Activated CD8-positive, alpha-beta memory T cell treated with anti-CD3 and anti-CD28 coated beads, Interleukin-2, amount 50 U/mL, for 4 hours (primary cell): ENCODE measurements around the gene MED26.
A peak's percentile ranks its signal among the peaks of the same experiment; 100 is the strongest.

ENCODE experiments used
- DNase-seq: peaks from one replicate; pipeline ENCODE4 v3.0.0-alpha.2; 2020

MED26 gene

DNA sequence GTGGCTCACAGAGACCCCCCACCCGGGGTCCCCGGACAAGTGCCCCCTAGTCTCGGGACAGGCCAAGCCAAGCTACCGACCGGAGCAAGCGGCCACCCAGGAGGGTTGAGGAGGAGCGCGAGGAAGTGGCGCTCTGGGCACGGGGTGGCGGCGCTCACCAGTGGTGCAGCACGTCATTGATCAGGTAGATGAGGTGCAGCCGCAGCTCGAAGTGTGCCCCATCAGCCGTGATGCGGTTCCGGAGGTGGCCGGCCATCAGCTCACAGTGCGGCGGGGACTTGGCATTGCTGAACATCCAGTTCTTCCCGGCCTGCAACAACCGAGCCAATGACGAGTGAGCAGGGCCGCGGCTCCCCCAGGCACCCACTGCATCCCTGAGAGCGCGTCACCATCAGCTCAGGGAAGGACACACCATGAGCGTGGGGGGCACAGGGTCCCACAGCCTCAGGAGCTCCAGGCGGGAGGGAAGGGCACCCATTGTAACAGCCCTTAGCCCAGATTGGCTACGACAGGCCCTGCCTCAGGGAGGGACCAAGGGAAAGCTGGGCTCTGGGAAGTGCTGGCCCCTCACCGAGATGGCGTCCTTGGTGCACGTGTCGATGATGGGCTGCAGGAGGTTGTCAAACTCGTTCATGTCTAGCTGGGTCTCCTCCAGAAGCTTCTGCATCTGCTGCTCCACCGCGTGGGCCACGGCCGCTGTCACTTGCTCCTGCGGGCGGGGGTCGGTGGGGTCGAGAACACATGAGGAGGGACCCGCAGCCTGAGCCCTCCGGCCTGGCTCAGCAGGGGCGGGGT lies 95.4 kb downstream of the MED26 start:
- DNase-seq, result no peak

DNA sequence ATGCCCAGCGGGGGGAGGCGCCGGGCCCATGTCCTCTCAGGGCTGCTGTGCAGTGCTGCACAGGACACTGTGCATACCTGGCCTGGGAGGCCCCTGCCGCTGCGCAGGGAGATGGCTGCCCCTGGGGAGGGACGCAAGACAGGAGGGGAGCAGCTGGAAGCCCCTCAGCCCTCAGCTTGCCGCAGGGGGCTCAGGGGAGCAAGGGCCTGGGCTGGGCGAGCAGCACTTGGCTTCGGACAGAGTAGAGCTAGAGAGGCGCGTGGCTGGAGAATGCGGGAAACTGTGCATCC lies 96.7 kb downstream of the MED26 start:
- no peak for DNase-seq

DNA sequence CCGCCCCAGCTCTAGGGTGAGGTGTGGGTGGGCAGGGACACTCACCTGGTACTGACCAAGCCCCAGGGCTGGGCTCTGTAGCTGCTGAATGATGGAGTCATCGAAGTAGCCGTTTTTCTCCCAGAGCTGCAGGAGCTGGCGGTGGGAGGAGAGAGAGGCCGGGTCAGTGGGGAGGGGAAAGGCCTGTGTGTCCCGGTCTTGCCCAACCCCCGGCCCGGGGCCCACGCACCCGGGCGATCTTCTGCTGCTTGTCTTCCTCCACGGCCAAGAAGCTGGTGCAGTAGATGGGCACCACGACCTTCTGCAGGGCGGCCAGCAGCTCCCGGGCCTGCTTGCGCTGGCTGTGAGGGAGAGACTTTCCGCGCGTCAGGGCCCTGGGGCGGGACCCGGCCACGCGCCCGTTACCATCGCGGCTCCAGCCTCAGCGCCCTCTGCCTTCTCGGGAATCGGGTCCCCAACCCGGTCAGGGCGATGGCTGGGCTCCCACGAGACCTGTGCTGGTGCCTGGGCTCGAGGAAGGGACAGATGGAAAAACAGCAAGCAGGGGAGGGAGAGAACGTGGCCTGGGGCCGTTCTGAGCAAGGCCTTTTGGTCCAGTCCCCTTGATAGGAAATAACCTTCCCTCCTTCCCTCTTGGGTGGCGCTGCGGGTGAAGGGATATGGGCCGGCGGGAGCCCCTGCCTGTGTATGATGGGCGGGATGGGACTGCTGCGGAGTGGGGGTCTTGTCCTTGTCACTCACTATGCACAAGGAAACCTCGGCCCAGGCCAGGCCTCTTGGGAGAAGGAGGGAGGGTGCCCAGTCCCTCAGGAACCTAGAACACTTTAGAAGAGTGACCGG lies 97.2 kb downstream of the MED26 start:
- DNase-seq, result no peak

DNA sequence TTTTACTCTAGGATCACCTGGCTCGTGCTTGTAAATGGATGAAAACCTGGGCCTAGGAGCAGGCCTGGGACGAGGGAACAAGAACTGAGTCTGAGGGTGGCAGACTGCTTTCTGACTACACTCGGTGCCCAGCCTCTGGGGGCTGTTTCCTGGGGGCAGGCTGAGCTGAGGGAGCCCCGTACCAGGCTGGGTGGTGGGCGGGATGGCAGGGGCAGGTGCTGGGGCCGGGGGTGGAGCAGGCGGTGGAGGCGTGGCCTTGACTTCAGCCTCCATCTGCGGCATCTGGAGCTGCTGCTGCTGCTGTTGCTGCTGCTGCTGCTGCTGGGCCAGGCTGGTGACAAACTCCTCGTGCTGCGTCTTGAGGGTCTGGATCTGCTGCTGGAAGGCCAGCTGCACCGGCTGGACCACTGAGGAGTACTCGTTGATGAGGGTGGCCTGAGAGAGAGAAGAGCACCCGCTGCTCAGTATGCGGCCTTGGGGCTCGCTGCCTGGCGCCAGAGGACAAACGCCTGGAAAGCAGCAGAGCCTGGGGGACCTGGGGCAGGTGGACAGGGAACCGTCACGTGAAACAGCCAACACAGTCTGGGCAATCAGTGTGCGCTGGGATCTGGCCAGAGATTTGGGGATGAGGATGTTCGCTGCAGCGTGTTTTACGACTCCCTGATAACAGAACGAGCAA lies 98.4 kb downstream of the MED26 start:
- DNase-seq, result no peak

DNA sequence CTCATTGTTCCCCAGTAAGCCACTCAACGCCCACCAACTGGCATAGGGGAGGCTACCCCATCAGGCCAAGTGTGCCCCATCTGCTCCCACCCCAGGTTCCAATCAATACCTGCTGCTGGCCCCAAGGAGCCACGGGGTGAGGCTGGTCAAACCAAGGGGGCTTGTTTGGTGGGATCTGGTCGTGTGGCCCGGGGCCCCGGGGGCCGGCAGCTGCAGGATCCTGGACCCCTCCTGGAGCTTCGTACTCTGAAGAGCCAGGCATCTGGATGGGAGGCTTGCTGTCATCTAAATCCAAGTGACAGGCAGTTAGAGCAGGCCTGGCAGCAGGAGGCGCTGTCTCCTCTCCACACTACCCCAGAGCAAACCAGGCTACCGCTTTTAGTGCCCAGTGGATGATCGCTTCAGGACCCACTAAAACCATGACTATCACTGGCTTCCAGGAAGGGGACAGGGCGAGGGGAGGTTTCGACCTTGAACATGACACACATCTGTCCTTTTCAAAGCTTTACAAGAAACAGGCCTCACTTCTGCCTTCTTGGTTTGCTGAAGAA lies 100.0 kb downstream of the MED26 start:
- DNase-seq, result peak; percentile 38

DNA sequence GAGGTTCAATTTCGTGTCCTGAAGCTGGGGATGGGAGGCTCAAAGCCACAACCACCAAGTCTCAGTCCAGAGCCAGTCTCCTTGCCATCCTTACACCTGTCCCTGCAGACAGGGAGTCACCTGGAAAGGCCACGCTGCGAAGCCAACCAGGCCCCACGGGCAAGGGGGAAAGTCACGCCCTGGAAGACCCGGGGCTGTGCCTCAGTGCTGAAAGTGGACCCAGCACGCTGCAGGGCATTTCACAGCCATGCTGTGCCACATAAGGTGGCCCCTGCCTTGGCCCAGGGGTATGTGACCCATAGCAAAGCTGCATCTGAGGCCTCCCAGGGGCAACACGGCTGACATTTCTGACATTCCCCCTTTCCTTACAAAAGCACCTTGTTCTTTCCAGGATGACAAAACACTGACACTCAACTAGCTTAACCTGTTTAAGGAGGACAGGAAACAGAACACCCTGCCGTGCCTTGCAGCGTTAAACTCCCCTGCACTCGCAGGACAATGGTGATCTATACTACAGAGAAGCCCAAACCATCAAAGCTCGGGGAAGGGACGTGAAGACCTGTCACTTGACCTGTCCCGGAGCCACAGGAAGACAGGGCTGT lies 100.6 kb downstream of the MED26 start:
- DNase-seq, result no peak

DNA sequence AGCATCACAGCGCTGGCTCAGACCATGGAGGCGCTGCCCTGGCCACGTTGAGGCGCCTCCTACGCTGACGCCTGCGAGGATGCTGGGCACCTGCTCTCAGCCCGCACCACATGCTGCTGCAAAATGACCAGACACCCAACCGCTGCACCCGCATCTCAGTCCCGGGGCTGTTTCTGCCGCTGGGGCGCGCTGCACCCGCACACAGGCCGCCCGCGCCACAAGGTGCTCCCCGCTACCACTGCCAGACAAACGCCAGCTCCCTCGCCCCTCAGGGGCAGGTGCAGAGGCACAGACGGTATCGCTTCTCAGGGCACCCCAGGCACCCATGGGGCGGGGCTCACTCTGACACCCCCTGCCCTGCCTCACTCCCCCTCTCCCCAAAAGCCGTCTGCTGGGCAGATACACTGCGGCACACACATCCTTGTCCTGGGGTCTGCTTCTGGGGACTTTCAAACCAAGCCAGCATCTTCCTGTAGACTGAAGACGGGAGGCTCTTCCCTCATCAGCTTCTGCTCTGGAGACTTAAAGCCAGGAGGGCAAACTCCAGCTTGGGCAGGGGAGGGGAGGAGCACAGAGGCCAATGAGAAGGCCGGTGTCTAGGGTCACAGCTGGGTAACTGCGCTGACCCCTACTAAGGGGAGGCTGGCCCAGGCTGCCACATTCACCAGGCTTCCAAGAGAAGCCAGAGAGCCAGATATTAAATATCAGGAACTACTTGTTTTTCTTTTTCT lies 102.1 kb downstream of the MED26 start:
- DNase-seq, result no peak

DNA sequence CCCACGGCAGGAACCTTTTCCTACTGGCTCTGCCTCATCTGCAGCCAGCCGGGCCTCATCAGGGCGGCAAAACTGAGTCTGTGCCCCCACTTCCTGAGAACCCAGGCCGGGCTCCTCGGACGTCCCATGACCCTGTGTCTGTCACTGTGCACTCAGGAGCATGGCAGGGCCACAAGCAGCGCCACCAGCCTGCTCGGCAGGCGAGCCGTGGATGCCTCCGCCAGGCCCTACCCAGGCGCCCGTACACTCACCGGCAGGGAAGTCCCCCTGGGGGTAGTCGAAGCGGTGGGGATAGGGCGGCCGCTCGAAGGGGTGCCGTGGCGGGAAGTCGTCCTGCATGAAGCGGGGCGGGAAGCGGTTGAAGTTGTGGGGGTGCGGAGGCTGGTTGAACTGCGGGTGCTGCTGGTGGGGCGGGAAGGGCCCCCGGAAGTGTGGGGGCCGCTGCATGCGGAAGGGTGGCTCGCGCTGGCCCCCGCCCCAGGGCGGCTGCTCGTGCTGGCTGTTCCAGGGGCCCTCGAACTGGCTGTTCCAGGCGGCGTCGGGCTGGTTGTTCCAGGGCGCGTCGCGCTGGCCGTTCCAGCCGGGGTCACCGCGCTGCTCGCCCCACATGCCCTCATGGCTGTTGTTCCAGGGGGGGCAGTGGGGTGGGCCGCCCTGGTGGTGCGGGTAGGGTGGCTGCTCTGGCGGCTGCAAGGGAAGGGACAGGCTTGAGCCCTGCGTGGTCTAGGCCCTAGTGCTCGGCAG lies 102.8 kb downstream of the MED26 start:
- no peak for DNase-seq
